Ishikawa (cell line): Measurements from ENCODE around the gene THEM5.

Experiments
- CREB1 ChIP-seq: IDR thresholded peaks from 2 replicates; pipeline ENCODE4 v1.6.1; 2012; ENCODE audit warnings: low read depth
- EGR1 ChIP-seq: IDR thresholded peaks from 2 replicates; pipeline ENCODE4 v1.6.1; 2012
- EP300 ChIP-seq: IDR thresholded peaks from 2 replicates; pipeline ENCODE4 v1.6.1; 2012; ENCODE audit warnings: borderline replicate concordance
- FOXM1 ChIP-seq: IDR thresholded peaks from 2 replicates; pipeline ENCODE4 v1.6.1; 2012; ENCODE audit warnings: low read depth, borderline replicate concordance
- RAD21 ChIP-seq: IDR thresholded peaks from 2 replicates; pipeline ENCODE4 v1.6.1; 2012; ENCODE audit warnings: low read depth
- REST ChIP-seq: IDR thresholded peaks from 2 replicates; pipeline ENCODE4 v1.6.1; 2012; ENCODE audit warnings: low read depth, mild to moderate bottlenecking
- TAF1 ChIP-seq: IDR thresholded peaks from 2 replicates; pipeline ENCODE4 v1.6.1; 2012; ENCODE audit warnings: low read depth, mild to moderate bottlenecking
- TCF12 ChIP-seq: IDR thresholded peaks from 2 replicates; pipeline ENCODE4 v1.6.1; 2012; ENCODE audit warnings: low read depth
- YY1 ChIP-seq: IDR thresholded peaks from 2 replicates; pipeline ENCODE4 v1.6.1; 2012; ENCODE audit warnings: low read depth
- ZBTB7A ChIP-seq: IDR thresholded peaks from 2 replicates; pipeline ENCODE4 v1.6.1; 2012; ENCODE audit warnings: low read depth
- TF ChIP-seq, protein P1 (sequence below): IDR thresholded peaks from 2 replicates; pipeline ENCODE4 v1.6.1; 2012
- TF ChIP-seq, protein P2 (sequence below): IDR thresholded peaks from 2 replicates; pipeline ENCODE4 v1.6.1; 2012

DNA sequence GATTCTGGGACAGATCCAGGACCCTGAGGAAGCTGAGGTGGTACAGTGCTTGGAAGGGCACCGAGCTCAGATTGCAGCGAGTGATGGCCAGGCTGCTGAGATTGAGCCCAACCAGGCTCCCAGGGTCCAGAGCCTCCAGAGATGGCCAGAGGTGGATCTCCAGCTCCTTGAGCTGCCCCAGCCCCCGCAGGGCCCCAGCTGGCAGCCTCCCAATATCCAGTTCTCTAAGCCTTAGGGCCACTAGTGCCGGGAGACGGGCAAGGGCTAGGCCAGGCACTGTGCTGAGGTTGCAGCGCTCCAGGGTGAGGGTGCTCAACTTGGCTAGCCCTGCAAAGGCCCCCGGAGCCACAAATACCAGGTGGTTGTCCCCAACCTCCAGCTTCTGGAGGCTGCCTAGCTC is 51.7 kb downstream of the THEM5 start:
- TF ChIP-seq TCF12 = no peak
- no peak for TF ChIP-seq EP300
- TF ChIP-seq, protein P1, sequence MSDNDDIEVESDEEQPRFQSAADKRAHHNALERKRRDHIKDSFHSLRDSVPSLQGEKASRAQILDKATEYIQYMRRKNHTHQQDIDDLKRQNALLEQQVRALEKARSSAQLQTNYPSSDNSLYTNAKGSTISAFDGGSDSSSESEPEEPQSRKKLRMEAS = no peak
- TF ChIP-seq EGR1 = no peak
- TF ChIP-seq TAF1 = no peak
- TF ChIP-seq, protein P2, sequence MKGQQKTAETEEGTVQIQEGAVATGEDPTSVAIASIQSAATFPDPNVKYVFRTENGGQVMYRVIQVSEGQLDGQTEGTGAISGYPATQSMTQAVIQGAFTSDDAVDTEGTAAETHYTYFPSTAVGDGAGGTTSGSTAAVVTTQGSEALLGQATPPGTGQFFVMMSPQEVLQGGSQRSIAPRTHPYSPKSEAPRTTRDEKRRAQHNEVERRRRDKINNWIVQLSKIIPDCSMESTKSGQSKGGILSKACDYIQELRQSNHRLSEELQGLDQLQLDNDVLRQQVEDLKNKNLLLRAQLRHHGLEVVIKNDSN = no peak
- no peak for TF ChIP-seq FOXM1
- TF ChIP-seq CREB1 = no peak
- TF ChIP-seq RAD21 = no peak
- no peak for TF ChIP-seq YY1
- no peak for TF ChIP-seq ZBTB7A
- TF ChIP-seq REST = no peak
